DOHH2 (cell line): ENCODE data around the gene SFXN5.

Experiments
- EZH2phosphoT487 ChIP-seq: fragments of 200-600 bp; sonication (generic); IDR thresholded peaks from 2 replicates; pipeline ENCODE4 v1.6.1; 2017; ENCODE audit warnings: borderline replicate concordance, mild to moderate bottlenecking, antibody characterized with exemption, low read length, moderate library complexity, mixed read lengths
- TF ChIP-seq, protein P1 (sequence below): fragments of 200-600 bp; sonication (generic); IDR thresholded peaks from one replicate; pipeline ENCODE4 v1.5.1; 2014; ENCODE audit warnings: antibody characterized with exemption, mild to moderate bottlenecking, low read depth, low read length; ENCODE audit not compliant: poor library complexity, severe bottlenecking

DNA sequence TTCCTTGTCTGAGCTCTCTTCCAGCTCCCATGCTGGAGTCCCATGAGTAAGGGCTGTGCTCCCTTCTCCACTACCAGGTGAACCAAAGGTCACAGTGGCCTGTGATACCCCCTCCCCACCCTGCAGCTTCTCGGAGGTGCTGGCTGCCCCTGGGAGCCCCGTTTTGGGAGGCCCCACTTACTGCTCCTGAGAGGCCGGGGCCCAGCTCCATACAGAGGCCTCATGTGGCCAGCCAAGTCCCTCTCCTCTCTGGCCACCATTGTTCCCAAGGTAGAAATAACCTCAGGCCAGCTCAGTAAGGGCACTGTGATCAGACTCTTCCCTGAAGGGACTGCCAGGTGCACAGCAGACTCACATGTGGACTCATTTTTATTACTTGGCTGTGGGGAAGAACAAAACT is 35.3 kb upstream of the SFXN5 start:
- TF ChIP-seq, protein P1, sequence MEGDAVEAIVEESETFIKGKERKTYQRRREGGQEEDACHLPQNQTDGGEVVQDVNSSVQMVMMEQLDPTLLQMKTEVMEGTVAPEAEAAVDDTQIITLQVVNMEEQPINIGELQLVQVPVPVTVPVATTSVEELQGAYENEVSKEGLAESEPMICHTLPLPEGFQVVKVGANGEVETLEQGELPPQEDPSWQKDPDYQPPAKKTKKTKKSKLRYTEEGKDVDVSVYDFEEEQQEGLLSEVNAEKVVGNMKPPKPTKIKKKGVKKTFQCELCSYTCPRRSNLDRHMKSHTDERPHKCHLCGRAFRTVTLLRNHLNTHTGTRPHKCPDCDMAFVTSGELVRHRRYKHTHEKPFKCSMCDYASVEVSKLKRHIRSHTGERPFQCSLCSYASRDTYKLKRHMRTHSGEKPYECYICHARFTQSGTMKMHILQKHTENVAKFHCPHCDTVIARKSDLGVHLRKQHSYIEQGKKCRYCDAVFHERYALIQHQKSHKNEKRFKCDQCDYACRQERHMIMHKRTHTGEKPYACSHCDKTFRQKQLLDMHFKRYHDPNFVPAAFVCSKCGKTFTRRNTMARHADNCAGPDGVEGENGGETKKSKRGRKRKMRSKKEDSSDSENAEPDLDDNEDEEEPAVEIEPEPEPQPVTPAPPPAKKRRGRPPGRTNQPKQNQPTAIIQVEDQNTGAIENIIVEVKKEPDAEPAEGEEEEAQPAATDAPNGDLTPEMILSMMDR, result no peak
- no peak for TF ChIP-seq EZH2phosphoT487
